H1 (cell line): ENCODE data around the gene OLFML2A. TPM values are rescaled to one million over a fixed set of nuclear protein-coding genes. Genes with fewer than 3 reads are reported as not detected.
"Not testable (repeated sequence)": the region's sequence is repeated elsewhere in the genome, so short reads cannot be mapped to it uniquely, and the experiment has no call there.

ENCODE experiments used
- CTCF ChIA-PET: fragments of 300-600 bp; sonication (Branson Sonifier 250); formaldehyde crosslinking; loops from one replicate; lab custom pipeline; 2021; ENCODE audit not compliant: partially characterized antibody; lab: Charles Lee
- POLR2A ChIA-PET: fragments of 300-600 bp; sonication (Branson Sonifier 250); formaldehyde crosslinking; loops from one replicate; lab custom pipeline; 2021; ENCODE audit warnings: inconsistent platforms; ENCODE audit not compliant: partially characterized antibody; lab: Charles Lee
- DNase-seq, 2 experiments: peaks; one replicate each; pipeline versions ENCODE4 v3.0.0 to v3.0.0-alpha.2; 2010 to 2022; ENCODE audit warnings: low spot score in 2 of 2, low read depth in 1 of 2, mixed read lengths in 1 of 2
- FAIRE-seq: peaks from 2 replicates; lab custom pipeline; 2011; peaks lifted over from hg19 to GRCh38; lab: Jason Lieb, UNC
- H2AFZ ChIP-seq: 2 replicates; pipeline ENCODE4 v1.8.1; 2012; ENCODE audit warnings: low read length, inconsistent platforms
- H2AK5ac ChIP-seq: 2 replicates; pipeline ENCODE4 v1.6.1; 2013; ENCODE audit warnings: low read depth, low read length
- H2BK120ac ChIP-seq: replicated peaks from 2 replicates; pipeline ENCODE3; 2013; ENCODE audit warnings: low read depth, low read length, inconsistent platforms
- H2BK12ac ChIP-seq: 2 replicates; pipeline ENCODE4 v1.6.1; 2013; ENCODE audit warnings: low read depth, low read length
- H2BK15ac ChIP-seq: 2 replicates; pipeline ENCODE4 v1.6.1; 2013; ENCODE audit warnings: low read length
- H2BK20ac ChIP-seq: 2 replicates; pipeline ENCODE4 v1.6.1; 2013; ENCODE audit warnings: low read length
- H2BK5ac ChIP-seq: 2 replicates; pipeline ENCODE4 v1.6.1; 2013; ENCODE audit warnings: low read depth, low read length
- H3K14ac ChIP-seq: 2 replicates; pipeline ENCODE4 v1.6.1; 2013; ENCODE audit warnings: inconsistent platforms; ENCODE audit not compliant: insufficient read length
- H3K18ac ChIP-seq: 2 replicates; pipeline ENCODE4 v1.6.1; 2013; ENCODE audit warnings: low read length; ENCODE audit errors: extremely low read depth
- H3K23ac ChIP-seq: 2 replicates; pipeline ENCODE4 v1.6.1; 2013; ENCODE audit warnings: inconsistent platforms; ENCODE audit not compliant: insufficient read length
- H3K23me2 ChIP-seq: 2 replicates; pipeline ENCODE4 v1.6.1; 2013; ENCODE audit warnings: low read depth, low read length
- H3K27ac ChIP-seq: 2 replicates; pipeline ENCODE4 v1.6.1; 2011; ENCODE audit warnings: low read depth, low read length, inconsistent platforms
- H3K27me3 ChIP-seq, 4 experiments: replicated peaks in 1 of 4; 1 replicate in 1 of 4; 2 replicates in 3 of 4; pipeline versions ENCODE4 v1.6.1 to v1.8.1; 2011 to 2013; ENCODE audit warnings: low read length in 3 of 4, mild to moderate bottlenecking in 3 of 4, inconsistent platforms in 2 of 4, mixed read lengths in 2 of 4, moderate library complexity in 1 of 4; ENCODE audit not compliant: control insufficient read depth in 3 of 4, insufficient read depth in 3 of 4; ENCODE audit errors: extremely low read depth in 1 of 4
- H3K36me3 ChIP-seq, 4 experiments: 2 replicates each; pipeline versions ENCODE4 v1.6.1 to v1.8.1; 2011 to 2013; ENCODE audit warnings: mild to moderate bottlenecking in 4 of 4, low read length in 3 of 4, moderate library complexity in 2 of 4, control low read depth in 1 of 4, inconsistent platforms in 1 of 4; ENCODE audit not compliant: insufficient read depth in 4 of 4, control insufficient read depth in 2 of 4
- H3K4ac ChIP-seq: replicated peaks from 2 replicates; pipeline ENCODE3; 2013; ENCODE audit warnings: low read length, low read depth, mixed read lengths, inconsistent platforms; ENCODE audit not compliant: insufficient read length
- H3K4me1 ChIP-seq, 4 experiments: replicated peaks in 1 of 4; 1 replicate in 1 of 4; 2 replicates in 3 of 4; pipeline versions ENCODE4 v1.6.1 to v1.8.1; 2011 to 2013; ENCODE audit warnings: low read length in 3 of 4, inconsistent platforms in 2 of 4, mixed read lengths in 1 of 4; ENCODE audit not compliant: insufficient read depth in 4 of 4, control insufficient read depth in 3 of 4
- H3K4me2 ChIP-seq, 2 experiments: 2 replicates each; pipeline versions ENCODE4 v1.6.1 to v1.8.1; 2011 to 2013; ENCODE audit warnings: low read depth in 2 of 2, low read length in 2 of 2, control low read depth in 1 of 2, inconsistent platforms in 1 of 2, mild to moderate bottlenecking in 1 of 2; ENCODE audit not compliant: insufficient read depth in 1 of 2
- H3K4me3 ChIP-seq, 4 experiments: fragments of 200-600, 300-600 bp in 1 of 4; sonication (generic), shearing (Covaris generic), sonication (Bioruptor Twin) in 1 of 4; 2 replicates each; pipeline versions ENCODE4 v1.5.1 to v1.8.1; 2011 to 2016; ENCODE audit warnings: low read length in 4 of 4, low read depth in 3 of 4, control low read depth in 2 of 4, inconsistent platforms in 2 of 4, mild to moderate bottlenecking in 2 of 4, mixed read lengths in 1 of 4, moderate library complexity in 1 of 4; ENCODE audit not compliant: insufficient read depth in 2 of 4; ENCODE audit errors: extremely low read depth in 1 of 4
- H3K56ac ChIP-seq: replicated peaks from 2 replicates; pipeline ENCODE3; 2013; ENCODE audit warnings: low read depth, mild to moderate bottlenecking, mixed read lengths, low read length, inconsistent platforms; ENCODE audit not compliant: insufficient read length
- H3K79me1 ChIP-seq: 2 replicates; pipeline ENCODE4 v1.6.1; 2013; ENCODE audit warnings: low read depth, low read length, control low read depth
- H3K79me2 ChIP-seq, 2 experiments: 2 replicates each; pipeline versions ENCODE4 v1.6.1 to v1.8.1; 2012 to 2013; ENCODE audit warnings: low read length in 2 of 2, mild to moderate bottlenecking in 2 of 2, inconsistent platforms in 1 of 2; ENCODE audit not compliant: insufficient read depth in 2 of 2, control insufficient read depth in 1 of 2
- H3K9ac ChIP-seq, 4 experiments: replicated peaks in 1 of 4; 1 replicate in 1 of 4; 2 replicates in 3 of 4; pipeline versions ENCODE4 v1.6.1 to v1.8.1; 2011 to 2013; ENCODE audit warnings: low read depth in 3 of 4, low read length in 3 of 4, control low read depth in 2 of 4, mild to moderate bottlenecking in 2 of 4, moderate library complexity in 2 of 4, inconsistent platforms in 1 of 4; ENCODE audit errors: extremely low read depth in 1 of 4
- H3K9me3 ChIP-seq, 2 experiments: 2 replicates each; pipeline versions ENCODE4 v1.6.1 to v1.8.1; 2012 to 2013; ENCODE audit warnings: mild to moderate bottlenecking in 2 of 2, moderate library complexity in 2 of 2, control low read depth in 1 of 2, inconsistent platforms in 1 of 2, low read depth in 1 of 2, low read length in 1 of 2, mixed read lengths in 1 of 2; ENCODE audit not compliant: insufficient read depth in 2 of 2
- H4K20me1 ChIP-seq, 2 experiments: replicated peaks in 1 of 2; 2 replicates each; pipeline versions ENCODE3 to v1.8.1; 2011 to 2013; ENCODE audit warnings: inconsistent platforms in 2 of 2, low read length in 2 of 2, mild to moderate bottlenecking in 1 of 2; ENCODE audit not compliant: insufficient read depth in 2 of 2, control insufficient read depth in 1 of 2
- H4K5ac ChIP-seq: 2 replicates; pipeline ENCODE4 v1.6.1; 2013; ENCODE audit warnings: low read length, low read depth, mixed read lengths, inconsistent platforms; ENCODE audit not compliant: insufficient read length
- H4K8ac ChIP-seq: 2 replicates; pipeline ENCODE4 v1.8.0; 2013; ENCODE audit warnings: mild to moderate bottlenecking, moderate library complexity, low read length, inconsistent platforms; ENCODE audit not compliant: insufficient read depth; ENCODE audit errors: extremely low read depth
- H4K91ac ChIP-seq: replicated peaks from 2 replicates; pipeline ENCODE3; 2013; ENCODE audit warnings: low read length, mixed read lengths, inconsistent platforms; ENCODE audit not compliant: insufficient read length
- CEBPB ChIP-seq: IDR thresholded peaks from 2 replicates; pipeline ENCODE4 v1.6.1; 2012; ENCODE audit warnings: low read depth, low read length
- CHD2 ChIP-seq: IDR thresholded peaks from 2 replicates; pipeline ENCODE4 v1.6.1; 2012; ENCODE audit warnings: low read length, improper control_type of control experiment
- CREB1 ChIP-seq: IDR thresholded peaks from 2 replicates; pipeline ENCODE4 v1.6.1; 2012; ENCODE audit warnings: inconsistent platforms
- HDAC2 ChIP-seq, 2 experiments: fragments of 300-600 bp in 1 of 2; sonication (generic) in 1 of 2; IDR thresholded peaks; 2 replicates each; pipeline ENCODE4 v1.6.1; 2011 to 2012; ENCODE audit warnings: low read depth in 2 of 2, low read length in 2 of 2, mild to moderate bottlenecking in 2 of 2, moderate library complexity in 2 of 2, borderline replicate concordance in 1 of 2, inconsistent platforms in 1 of 2
- NRF1 ChIP-seq: IDR thresholded peaks from 2 replicates; pipeline ENCODE4 v1.6.1; 2011; ENCODE audit warnings: mild to moderate bottlenecking, low read depth, low read length, improper control_type of control experiment
- RBBP5 ChIP-seq: IDR thresholded peaks from 2 replicates; pipeline ENCODE4 v1.7.1; 2012; ENCODE audit warnings: low read depth, mild to moderate bottlenecking, inconsistent platforms, low read length, moderate library complexity, borderline replicate concordance
- SIX5 ChIP-seq: IDR thresholded peaks from 2 replicates; pipeline ENCODE4 v1.6.1; 2011; ENCODE audit warnings: mild to moderate bottlenecking, low read depth, low read length
- TAF7 ChIP-seq: optimal IDR thresholded peaks from 2 replicates; pipeline ENCODE3; 2011; ENCODE audit warnings: low read depth, mild to moderate bottlenecking, inconsistent platforms, low read length, moderate library complexity, borderline replicate concordance
- WGBS, 2 experiments: shearing (Covaris generic) in 1 of 2; methylation state at CpG; one replicate each; pipeline versions ENCODE4 v1.1.6 to v1.1.7; 2013 to 2015; ENCODE audit warnings: low lambda C conversion rate in 2 of 2, mixed read lengths in 2 of 2, inconsistent platforms in 1 of 2, low coverage in 1 of 2, missing lambda C conversion rate in 1 of 2; ENCODE audit not compliant: insufficient replicate concordance in 2 of 2, insufficient coverage in 1 of 2, insufficient read length in 1 of 2; ENCODE audit errors: extremely low coverage in 1 of 2, missing lambda C conversion rate in 1 of 2; 5-methylcytosine and 5-hydroxymethylcytosine counted together
- polyA plus RNA-seq, 7 experiments: library from polyadenylated mRNA; depleted of rRNA in 3 of 7; stranded (reverse) in 5 of 7; unstranded in 2 of 7; fragments of >200 nt in 5 of 7; fragments of 200-250 nt in 2 of 7; gene quantifications; 1 replicate in 5 of 7; 2 replicates in 1 of 7; 4 replicates in 1 of 7; pipeline versions ENCODE4 v1.2.1 to v1.2.3, GENCODE V29; 2011 to 2013; ENCODE audit warnings: missing spikeins in 2 of 7, mixed read lengths in 2 of 7
- total RNA-seq: library from RNA; stranded (reverse); fragmentation: NEBNext Ultra II Directional; extraction: Animal tissue kit (Norgen Biotek cat#: 25700); gene quantifications from 2 replicates; pipeline ENCODE4 v1.2.1, GENCODE V29; 2021
- TF ChIP-seq, protein P1 (sequence below): IDR thresholded peaks from 2 replicates; pipeline ENCODE4 v1.6.1; 2011; ENCODE audit warnings: low read depth, mild to moderate bottlenecking, low read length; ENCODE audit not compliant: insufficient read depth
- TF ChIP-seq, protein P2 (sequence below): IDR thresholded peaks from 2 replicates; pipeline ENCODE4 v1.6.1; 2012; ENCODE audit warnings: inconsistent platforms

Gene OLFML2A
- total and polyA plus RNA-seq, 2 of the 8 experiments (the other 6 are each of a cell fraction or from before 2014, with no cell fraction given) = 7.8 to 11.5 TPM

- no peak for TF ChIP-seq NRF1
- no peak for TF ChIP-seq CEBPB
- no peak for TF ChIP-seq RBBP5
- no peak for TF ChIP-seq TAF7
- no peak for TF ChIP-seq HDAC2 (IDR thresholded peaks at IDR 0.05; ENCODE audit: borderline replicate concordance in 1 of 2, low read depth in 2 of 2, low read length in 2 of 2)
- no peak for TF ChIP-seq SIX5
- TF ChIP-seq, protein P1, sequence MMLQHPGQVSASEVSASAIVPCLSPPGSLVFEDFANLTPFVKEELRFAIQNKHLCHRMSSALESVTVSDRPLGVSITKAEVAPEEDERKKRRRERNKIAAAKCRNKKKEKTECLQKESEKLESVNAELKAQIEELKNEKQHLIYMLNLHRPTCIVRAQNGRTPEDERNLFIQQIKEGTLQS = no peak
- no peak for TF ChIP-seq CREB1
- no peak for TF ChIP-seq CHD2
- TF ChIP-seq, protein P2, sequence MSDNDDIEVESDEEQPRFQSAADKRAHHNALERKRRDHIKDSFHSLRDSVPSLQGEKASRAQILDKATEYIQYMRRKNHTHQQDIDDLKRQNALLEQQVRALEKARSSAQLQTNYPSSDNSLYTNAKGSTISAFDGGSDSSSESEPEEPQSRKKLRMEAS = no peak
- TF ChIP-seq, all 59 proteins: peak for 0
Measured at GRCh38 chr9:124733964-124734740, 42.8 kb upstream of the OLFML2A start (continued).

GRCh38 chr9:124734741-124735083 is 42.2 kb upstream of the OLFML2A start:
- not testable (repeated sequence) for H3K4ac ChIP-seq, H2AFZ ChIP-seq, H3K14ac ChIP-seq, H3K56ac ChIP-seq, H2BK15ac ChIP-seq, H3K23ac ChIP-seq, FAIRE-seq, H3K23me2 ChIP-seq, H3K18ac ChIP-seq, H3K27me3 ChIP-seq, H3K79me1 ChIP-seq, H4K91ac ChIP-seq, H4K5ac ChIP-seq, DNase-seq, H3K9ac ChIP-seq, H3K36me3 ChIP-seq, H4K8ac ChIP-seq, H3K4me3 ChIP-seq, H4K20me1 ChIP-seq, H2BK20ac ChIP-seq, H2AK5ac ChIP-seq, H3K9me3 ChIP-seq, H2BK120ac ChIP-seq
- H3K79me2 ChIP-seq = peaks cover 0 to 65% of the 10 kb centered on the region in 2 experiments; a peak in 3 of 4 replicates
- H3K4me2 ChIP-seq = peak overlapping the region; percentile 8 to 27; a peak in 2 of 4 replicates
- peaks cover 6 to 19% (median 9%) of the 10 kb centered on the region in 4 experiments; a peak in 6 of 7 replicates for H3K4me1 ChIP-seq
- peak overlapping the region; percentile 12; the same call in 1 of the 2 replicates for H3K27ac ChIP-seq
- WGBS, 2 experiments = 87% methylated on average over 7 of the region's 7 CpGs; no CpG with 5 or more reads in 1 of the 2 experiments
- ChIA-PET POLR2A (interaction anchor here (0.6 to 1.7 kb wide), 4 partner anchors 8 to 121 kb away, joined by 4 to 7 read pairs (median 4); no protein-coding TSS in a partner anchor), CTCF (interaction anchor here (1.2 to 4.3 kb wide), 7 partner anchors 9 to 180 kb away, joined by 3 to 20 read pairs (median 5); no protein-coding TSS in a partner anchor)
- peak overlapping the region; percentile 10 for H2BK12ac ChIP-seq
- 0 out of 2 replicates have a peak overlapping the region, but pooled peaks have one; percentile 12 for H2BK5ac ChIP-seq
